ENCODE results near the gene PPDPF.
"Not testable (repeated sequence)": the region's sequence is repeated elsewhere in the genome, so short reads cannot be mapped to it uniquely, and the experiment has no call there.

DNA sequence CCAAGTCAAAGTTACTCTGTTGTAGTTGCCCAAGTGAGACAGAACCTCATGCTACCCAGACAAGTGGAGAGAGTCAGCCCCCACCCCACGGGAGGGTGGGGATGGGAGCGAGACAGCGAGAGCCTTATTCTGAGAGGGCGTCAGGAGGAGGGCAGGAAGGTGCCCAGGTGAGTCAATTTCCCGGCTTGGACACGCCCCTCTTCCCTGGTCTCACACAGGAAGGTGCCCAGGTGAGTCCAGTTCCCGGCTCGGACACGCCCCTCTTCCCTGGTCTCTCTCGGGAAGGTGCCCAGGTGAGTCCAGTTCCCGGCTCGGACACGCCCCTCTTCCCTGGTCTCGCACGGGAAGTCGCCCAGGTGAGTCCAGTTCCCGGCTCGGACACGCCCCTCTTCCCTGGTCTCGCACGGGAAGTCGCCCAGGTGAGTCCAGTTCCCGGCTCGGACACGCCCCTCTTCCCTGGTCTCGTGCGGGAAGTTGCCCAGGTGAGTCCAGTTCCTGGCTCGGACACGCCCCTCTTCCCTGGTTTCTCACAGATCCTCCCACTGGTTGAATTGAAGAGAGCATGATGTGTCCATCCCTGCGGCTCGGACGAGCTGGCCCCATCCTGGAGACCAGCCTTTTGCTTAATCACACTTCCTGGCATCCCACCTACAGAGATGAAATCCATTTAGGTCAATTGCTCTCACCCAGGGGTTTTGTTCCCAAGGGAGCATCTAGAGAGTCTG is 40.7 kb upstream of the PPDPF start:
- TF ChIP-seq EZH2phosphoT487, CTCF (IDR thresholded peaks at IDR 0.05): not testable (repeated sequence)
